LNCAP (cell line): ENCODE measurements around the gene RBM3.

ENCODE experiments used
- TF ChIP-seq, protein P1 (sequence below): fragments of 450-650 bp; IDR thresholded peaks from 2 replicates; pipeline ENCODE4 v1.5.1; 2017; ENCODE audit warnings: mild to moderate bottlenecking

The RBM3 gene

DNA sequence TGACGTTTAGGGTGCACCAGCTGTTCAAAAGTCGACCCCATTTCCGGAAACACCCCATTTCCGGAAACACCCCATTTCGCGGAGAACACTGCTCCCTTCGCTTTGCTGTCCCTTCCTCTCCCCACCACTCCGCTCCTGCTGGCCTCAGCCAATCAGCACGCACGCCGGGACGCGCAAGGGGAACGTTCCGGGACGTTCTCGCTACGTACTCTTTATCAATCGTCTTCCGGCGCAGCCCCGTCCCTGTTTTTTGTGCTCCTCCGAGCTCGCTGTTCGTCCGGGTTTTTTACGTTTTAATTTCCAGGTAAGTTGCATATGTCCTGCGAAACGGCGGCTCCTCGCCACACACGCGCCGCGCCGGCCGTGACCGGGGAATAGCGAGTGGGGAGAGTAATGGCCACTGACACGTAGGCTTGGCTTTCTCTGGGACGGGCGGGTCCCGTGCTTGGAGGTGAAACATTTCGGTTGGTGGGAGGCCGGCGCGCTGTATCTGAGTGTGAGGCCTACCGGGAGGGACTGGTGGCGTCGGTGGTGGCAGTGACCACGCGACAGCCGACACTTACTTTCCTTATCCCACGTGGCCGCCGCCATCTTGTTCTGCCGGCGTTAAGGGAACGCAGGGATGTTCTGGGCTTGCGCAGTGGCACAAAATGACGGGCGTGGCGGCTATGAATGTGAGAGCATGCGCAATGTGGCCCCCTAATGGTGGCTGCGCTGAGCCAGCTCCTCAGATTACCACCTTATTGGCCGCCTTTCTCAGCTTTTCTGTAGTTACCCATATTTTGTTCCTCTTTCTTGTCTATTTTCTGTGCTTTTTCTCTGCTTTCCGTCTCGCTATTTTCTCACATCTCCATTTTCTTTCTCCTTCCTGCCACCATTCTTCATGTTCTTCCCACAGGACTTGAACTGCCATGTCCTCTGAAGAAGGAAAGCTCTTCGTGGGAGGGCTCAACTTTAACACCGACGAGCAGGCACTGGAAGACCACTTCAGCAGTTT is at the start of gene RBM3:
Gene RBM3, plus strand, starts transcription at position 215 of the 997 bp plus-strand sequence. Its CDS starts 697 bp downstream, at position 912.
- TF ChIP-seq, protein P1, sequence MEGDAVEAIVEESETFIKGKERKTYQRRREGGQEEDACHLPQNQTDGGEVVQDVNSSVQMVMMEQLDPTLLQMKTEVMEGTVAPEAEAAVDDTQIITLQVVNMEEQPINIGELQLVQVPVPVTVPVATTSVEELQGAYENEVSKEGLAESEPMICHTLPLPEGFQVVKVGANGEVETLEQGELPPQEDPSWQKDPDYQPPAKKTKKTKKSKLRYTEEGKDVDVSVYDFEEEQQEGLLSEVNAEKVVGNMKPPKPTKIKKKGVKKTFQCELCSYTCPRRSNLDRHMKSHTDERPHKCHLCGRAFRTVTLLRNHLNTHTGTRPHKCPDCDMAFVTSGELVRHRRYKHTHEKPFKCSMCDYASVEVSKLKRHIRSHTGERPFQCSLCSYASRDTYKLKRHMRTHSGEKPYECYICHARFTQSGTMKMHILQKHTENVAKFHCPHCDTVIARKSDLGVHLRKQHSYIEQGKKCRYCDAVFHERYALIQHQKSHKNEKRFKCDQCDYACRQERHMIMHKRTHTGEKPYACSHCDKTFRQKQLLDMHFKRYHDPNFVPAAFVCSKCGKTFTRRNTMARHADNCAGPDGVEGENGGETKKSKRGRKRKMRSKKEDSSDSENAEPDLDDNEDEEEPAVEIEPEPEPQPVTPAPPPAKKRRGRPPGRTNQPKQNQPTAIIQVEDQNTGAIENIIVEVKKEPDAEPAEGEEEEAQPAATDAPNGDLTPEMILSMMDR, result no peak

DNA sequence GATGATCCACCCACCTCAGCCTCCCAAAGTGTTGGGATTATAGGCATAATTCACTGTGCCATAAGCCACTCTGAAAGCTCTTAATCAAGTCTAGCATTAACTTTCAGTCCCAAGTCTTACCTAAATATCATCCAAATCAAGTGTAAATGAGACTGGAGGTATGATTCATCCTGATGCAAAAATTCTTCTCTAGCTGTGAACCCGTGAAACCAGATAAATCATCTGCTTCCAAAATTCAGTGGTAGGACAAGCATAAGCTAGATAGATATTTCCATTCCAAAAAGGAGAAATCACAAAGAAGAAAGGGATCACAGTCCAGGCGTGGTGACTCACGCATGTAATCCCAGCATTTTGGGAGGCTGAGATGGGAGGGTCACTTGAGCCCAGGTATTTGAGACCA is 43.5 kb upstream of the RBM3 start:
- TF ChIP-seq, protein P1, result no peak

DNA sequence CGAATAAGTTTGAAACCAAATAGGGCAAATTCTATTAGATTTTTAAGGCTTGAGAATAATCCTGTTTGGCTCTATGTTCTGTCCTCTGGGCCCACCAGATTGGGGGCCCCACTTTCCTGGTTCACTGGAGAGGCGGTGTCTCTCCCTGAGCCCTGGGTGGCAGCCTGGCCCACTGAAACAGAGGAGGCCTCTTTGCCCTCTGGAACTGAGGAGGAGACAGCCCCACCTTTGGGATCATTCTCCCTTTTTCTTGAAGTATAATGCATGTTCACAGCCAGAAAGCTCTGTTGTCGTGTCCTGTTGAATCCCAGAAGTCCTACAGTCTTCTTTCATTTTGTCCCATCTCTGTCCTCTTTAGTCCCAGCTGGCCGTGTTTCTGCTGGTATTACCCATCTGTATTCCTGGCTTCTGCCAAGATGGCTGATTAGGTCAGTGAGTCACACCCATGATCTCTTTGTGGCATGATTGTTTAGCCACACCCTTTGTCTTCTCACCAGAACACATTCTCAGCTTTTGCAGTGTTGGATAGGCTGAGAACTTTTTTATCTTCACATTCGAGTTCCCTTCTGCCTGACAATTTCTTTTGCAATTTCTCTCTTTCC is 42.8 kb upstream of the RBM3 start:
- TF ChIP-seq, protein P1, result no peak

DNA sequence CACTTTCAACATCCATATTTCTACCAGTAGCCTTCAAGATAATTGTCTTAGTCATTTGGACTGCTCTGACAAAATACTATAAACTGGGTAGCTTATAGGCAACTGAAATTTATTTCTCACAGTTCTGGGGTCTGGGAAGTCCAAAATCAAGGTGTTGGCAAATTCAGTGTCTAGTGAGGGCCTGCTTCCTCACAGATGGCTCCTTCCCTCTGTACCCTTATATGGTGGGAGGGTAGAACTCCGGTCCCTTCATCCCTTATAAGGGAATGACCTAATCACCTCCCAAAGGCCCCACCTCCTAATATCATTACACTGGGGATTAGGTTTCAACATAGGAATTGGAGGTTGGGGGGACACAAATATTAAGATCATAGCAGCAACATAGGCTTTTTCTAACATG is 42.1 kb upstream of the RBM3 start:
- TF ChIP-seq, protein P1, result no peak

DNA sequence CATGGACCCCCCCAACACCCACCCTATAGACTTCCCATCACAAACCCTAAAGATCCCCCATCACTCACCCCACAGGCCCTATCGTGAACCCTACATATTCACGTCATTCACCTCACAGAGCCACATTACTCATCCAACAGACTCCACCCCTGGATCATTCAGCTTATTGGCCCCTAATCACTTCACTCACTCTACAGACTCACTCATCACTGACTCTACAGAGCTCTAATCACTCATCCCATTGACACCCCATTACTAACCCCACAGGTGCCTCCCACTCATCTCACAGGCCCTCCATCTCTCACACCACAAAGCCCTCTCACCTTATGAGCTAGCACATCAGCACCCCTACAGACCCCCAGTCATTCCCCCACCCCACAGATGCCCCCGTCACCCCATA is 41.1 kb upstream of the RBM3 start:
- TF ChIP-seq, protein P1, result no peak

DNA sequence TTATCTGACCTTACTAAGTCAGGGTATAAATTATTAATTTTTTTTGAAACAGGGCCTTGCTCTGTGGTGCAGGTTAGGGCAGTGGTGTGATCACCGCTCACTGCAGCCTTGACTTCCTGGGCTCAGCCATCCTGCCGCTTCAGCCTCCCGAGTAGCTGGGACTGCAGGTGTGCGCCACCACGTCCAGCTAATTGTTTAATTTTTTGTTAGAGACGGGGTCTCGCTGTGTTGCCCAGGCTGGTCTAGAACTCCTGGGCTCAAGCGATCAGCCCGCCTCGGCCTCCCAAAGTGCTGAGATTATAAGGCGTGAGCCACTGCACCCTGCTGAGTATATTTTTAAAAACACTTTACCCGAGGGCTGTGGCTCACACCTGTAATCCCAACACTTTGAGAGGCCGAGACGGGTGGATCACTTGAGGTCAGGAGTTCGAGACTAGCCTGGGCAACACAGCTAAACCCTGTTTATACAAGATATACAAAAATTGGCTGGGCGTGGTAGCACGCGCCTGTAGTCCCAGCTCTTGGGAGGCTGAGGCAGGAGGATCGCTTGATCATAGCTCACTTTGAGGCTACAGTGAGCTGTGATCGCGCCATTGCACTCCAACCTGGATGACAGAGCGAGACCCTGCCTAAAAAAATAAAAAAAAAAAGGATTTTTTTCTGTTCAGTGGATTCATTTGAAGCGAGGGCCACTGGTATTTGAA is 35.5 kb upstream of the RBM3 start:
- TF ChIP-seq, protein P1, result no peak

DNA sequence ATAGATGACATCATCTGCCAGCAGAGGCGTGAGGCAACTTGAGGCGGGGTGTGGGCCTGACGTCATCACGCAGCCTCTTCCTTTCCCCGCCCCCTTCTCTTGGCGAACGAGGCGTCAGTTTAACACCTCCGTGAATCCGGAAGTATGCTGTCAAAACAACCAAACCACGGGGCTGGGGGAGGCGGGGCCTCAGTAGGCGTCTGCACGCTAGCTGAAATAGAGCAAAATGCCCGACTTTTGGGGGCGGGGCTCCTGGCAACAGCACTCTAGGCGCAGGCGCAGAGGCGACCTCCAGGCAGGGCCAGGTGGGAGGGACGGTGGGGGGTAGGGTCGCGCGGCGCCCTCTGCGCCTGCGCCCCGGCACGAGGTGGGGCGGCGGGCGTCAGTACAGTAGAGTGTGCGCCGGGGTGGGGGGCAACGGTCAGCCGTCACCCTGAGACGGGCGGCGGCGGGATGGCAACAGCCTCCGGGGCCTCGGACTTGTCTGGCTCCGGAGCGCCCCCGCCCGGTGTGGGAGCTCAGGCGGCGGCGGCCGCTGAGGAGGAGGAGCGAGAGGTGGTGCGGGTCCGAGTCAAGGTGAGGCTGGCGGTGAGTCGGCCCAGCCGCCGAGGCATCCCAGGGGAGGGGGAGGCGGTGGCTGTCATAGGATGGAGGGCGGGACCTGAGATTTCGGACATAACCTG is 34.8 kb upstream of the RBM3 start, which contains the start of gene TBC1D25:
Gene TBC1D25, plus strand, starts transcription at position 370 of the 683 bp plus-strand sequence. Its CDS starts 84 bp downstream, at position 454.
- TF ChIP-seq, protein P1, result peak; percentile 28; the same call in 1 of the 2 replicates
